GM12878 (cell line): ENCODE measurements around the gene LUZP2. TPM values are rescaled to one million over a fixed set of nuclear protein-coding genes. Genes with fewer than 3 reads are reported as not detected.

ENCODE experiments used
- MXI1 ChIP-seq: fragments of 150-350 bp; IDR thresholded peaks from 2 replicates; pipeline ENCODE4 v1.6.1; 2011; ENCODE audit warnings: low read depth, mild to moderate bottlenecking, inconsistent platforms, low read length, improper control_type of control experiment
- SMAD5 ChIP-seq: IDR thresholded peaks from 2 replicates; pipeline ENCODE4 v1.6.1; 2016; ENCODE audit warnings: antibody characterized with exemption, low read depth
- polyA plus RNA-seq, 11 experiments: library from polyadenylated mRNA; depleted of rRNA in 4 of 11; unstranded in 6 of 11; stranded (reverse) in 5 of 11; fragments of >200 nt; fragmentation: Nextera tagmentation in 4 of 11; fragmentation: Illumina TruSeq in 1 of 11; extraction: Ambion mirVana in 4 of 11; extraction: Trizol in 1 of 11; gene quantifications; 1 replicate in 1 of 11; 2 replicates in 10 of 11; pipeline versions ENCODE4 v1.2.1 to v1.2.3, GENCODE V29; 2011 to 2016; ENCODE audit warnings: inconsistent platforms in 2 of 11, missing spikeins in 2 of 11, low read depth in 1 of 11
- total RNA-seq, 4 experiments: library from RNA; depleted of rRNA in 3 of 4; stranded (reverse); fragments of >200 nt in 3 of 4; fragmentation: Illumina TruSeq in 1 of 4; extraction: Trizol in 1 of 4; gene quantifications; 2 replicates each; pipeline versions ENCODE4 v1.2.1 to v1.2.3, GENCODE V29; 2013 to 2021
- TF ChIP-seq, protein P1 (sequence below): IDR thresholded peaks from 2 replicates; pipeline ENCODE4 v1.6.1; 2012; ENCODE audit warnings: improper control_type of control experiment, low read depth, low read length; ENCODE audit not compliant: insufficient replicate concordance
- TF ChIP-seq, protein P2 (sequence below): fragments of 450-650 bp; IDR thresholded peaks from 2 replicates; pipeline ENCODE4 v1.6.1; 2017; ENCODE audit warnings: mild to moderate bottlenecking, moderate library complexity
- TF ChIP-seq, protein P3 (sequence below): fragments of 150-350 bp; IDR thresholded peaks from 2 replicates; pipeline ENCODE4 v1.6.1; 2014; ENCODE audit warnings: mild to moderate bottlenecking, low read depth, low read length
- TF ChIP-seq, protein P4 (sequence below): fragments of 450-650 bp; formaldehyde crosslinking; IDR thresholded peaks from 2 replicates; pipeline ENCODE4 v1.5.0; 2022; ENCODE audit warnings: mild to moderate bottlenecking, missing genetic modification characterization
- TF ChIP-seq, protein P5 (sequence below): IDR thresholded peaks from 2 replicates; pipeline ENCODE4 v1.6.1; 2011; ENCODE audit warnings: borderline replicate concordance, low read depth, mild to moderate bottlenecking, moderate library complexity, low read length; ENCODE audit not compliant: insufficient read depth, poor library complexity, severe bottlenecking

Gene LUZP2
- total and polyA plus RNA-seq, 10 of the 15 experiments (the other 5 are each of a cell fraction or from before 2014, with no cell fraction given) = not detected

DNA sequence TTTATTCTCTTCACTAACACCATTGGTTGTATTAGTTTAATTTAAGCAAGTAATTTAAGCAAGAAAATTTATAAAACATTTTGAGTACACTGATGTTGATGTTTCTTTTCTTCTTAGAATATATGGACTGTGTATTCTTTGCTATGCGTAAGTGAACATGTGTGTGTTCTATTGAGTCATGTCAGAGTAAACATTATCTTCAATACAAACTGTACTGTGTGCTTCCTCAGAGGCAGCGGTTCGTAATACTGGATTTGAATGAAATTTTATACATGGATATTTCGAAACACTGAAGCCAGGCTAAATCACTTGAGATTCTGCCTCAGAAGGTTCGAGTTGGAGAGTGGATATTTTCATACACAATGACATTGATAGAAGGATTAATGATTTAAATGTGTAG is 452.6 kb downstream of the LUZP2 start (continued):
- TF ChIP-seq, protein P1, sequence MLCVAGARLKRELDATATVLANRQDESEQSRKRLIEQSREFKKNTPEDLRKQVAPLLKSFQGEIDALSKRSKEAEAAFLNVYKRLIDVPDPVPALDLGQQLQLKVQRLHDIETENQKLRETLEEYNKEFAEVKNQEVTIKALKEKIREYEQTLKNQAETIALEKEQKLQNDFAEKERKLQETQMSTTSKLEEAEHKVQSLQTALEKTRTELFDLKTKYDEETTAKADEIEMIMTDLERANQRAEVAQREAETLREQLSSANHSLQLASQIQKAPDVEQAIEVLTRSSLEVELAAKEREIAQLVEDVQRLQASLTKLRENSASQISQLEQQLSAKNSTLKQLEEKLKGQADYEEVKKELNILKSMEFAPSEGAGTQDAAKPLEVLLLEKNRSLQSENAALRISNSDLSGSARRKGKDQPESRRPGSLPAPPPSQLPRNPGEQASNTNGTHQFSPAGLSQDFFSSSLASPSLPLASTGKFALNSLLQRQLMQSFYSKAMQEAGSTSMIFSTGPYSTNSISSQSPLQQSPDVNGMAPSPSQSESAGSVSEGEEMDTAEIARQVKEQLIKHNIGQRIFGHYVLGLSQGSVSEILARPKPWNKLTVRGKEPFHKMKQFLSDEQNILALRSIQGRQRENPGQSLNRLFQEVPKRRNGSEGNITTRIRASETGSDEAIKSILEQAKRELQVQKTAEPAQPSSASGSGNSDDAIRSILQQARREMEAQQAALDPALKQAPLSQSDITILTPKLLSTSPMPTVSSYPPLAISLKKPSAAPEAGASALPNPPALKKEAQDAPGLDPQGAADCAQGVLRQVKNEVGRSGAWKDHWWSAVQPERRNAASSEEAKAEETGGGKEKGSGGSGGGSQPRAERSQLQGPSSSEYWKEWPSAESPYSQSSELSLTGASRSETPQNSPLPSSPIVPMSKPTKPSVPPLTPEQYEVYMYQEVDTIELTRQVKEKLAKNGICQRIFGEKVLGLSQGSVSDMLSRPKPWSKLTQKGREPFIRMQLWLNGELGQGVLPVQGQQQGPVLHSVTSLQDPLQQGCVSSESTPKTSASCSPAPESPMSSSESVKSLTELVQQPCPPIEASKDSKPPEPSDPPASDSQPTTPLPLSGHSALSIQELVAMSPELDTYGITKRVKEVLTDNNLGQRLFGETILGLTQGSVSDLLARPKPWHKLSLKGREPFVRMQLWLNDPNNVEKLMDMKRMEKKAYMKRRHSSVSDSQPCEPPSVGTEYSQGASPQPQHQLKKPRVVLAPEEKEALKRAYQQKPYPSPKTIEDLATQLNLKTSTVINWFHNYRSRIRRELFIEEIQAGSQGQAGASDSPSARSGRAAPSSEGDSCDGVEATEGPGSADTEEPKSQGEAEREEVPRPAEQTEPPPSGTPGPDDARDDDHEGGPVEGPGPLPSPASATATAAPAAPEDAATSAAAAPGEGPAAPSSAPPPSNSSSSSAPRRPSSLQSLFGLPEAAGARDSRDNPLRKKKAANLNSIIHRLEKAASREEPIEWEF = no peak
- TF ChIP-seq, protein P2, sequence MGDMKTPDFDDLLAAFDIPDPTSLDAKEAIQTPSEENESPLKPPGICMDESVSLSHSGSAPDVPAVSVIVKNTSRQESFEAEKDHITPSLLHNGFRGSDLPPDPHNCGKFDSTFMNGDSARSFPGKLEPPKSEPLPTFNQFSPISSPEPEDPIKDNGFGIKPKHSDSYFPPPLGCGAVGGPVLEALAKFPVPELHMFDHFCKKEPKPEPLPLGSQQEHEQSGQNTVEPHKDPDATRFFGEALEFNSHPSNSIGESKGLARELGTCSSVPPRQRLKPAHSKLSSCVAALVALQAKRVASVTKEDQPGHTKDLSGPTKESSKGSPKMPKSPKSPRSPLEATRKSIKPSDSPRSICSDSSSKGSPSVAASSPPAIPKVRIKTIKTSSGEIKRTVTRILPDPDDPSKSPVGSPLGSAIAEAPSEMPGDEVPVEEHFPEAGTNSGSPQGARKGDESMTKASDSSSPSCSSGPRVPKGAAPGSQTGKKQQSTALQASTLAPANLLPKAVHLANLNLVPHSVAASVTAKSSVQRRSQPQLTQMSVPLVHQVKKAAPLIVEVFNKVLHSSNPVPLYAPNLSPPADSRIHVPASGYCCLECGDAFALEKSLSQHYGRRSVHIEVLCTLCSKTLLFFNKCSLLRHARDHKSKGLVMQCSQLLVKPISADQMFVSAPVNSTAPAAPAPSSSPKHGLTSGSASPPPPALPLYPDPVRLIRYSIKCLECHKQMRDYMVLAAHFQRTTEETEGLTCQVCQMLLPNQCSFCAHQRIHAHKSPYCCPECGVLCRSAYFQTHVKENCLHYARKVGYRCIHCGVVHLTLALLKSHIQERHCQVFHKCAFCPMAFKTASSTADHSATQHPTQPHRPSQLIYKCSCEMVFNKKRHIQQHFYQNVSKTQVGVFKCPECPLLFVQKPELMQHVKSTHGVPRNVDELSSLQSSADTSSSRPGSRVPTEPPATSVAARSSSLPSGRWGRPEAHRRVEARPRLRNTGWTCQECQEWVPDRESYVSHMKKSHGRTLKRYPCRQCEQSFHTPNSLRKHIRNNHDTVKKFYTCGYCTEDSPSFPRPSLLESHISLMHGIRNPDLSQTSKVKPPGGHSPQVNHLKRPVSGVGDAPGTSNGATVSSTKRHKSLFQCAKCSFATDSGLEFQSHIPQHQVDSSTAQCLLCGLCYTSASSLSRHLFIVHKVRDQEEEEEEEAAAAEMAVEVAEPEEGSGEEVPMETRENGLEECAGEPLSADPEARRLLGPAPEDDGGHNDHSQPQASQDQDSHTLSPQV = no peak
- TF ChIP-seq MXI1 = no peak
- TF ChIP-seq, protein P3, sequence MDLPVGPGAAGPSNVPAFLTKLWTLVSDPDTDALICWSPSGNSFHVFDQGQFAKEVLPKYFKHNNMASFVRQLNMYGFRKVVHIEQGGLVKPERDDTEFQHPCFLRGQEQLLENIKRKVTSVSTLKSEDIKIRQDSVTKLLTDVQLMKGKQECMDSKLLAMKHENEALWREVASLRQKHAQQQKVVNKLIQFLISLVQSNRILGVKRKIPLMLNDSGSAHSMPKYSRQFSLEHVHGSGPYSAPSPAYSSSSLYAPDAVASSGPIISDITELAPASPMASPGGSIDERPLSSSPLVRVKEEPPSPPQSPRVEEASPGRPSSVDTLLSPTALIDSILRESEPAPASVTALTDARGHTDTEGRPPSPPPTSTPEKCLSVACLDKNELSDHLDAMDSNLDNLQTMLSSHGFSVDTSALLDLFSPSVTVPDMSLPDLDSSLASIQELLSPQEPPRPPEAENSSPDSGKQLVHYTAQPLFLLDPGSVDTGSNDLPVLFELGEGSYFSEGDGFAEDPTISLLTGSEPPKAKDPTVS = no peak
- TF ChIP-seq, protein P4, sequence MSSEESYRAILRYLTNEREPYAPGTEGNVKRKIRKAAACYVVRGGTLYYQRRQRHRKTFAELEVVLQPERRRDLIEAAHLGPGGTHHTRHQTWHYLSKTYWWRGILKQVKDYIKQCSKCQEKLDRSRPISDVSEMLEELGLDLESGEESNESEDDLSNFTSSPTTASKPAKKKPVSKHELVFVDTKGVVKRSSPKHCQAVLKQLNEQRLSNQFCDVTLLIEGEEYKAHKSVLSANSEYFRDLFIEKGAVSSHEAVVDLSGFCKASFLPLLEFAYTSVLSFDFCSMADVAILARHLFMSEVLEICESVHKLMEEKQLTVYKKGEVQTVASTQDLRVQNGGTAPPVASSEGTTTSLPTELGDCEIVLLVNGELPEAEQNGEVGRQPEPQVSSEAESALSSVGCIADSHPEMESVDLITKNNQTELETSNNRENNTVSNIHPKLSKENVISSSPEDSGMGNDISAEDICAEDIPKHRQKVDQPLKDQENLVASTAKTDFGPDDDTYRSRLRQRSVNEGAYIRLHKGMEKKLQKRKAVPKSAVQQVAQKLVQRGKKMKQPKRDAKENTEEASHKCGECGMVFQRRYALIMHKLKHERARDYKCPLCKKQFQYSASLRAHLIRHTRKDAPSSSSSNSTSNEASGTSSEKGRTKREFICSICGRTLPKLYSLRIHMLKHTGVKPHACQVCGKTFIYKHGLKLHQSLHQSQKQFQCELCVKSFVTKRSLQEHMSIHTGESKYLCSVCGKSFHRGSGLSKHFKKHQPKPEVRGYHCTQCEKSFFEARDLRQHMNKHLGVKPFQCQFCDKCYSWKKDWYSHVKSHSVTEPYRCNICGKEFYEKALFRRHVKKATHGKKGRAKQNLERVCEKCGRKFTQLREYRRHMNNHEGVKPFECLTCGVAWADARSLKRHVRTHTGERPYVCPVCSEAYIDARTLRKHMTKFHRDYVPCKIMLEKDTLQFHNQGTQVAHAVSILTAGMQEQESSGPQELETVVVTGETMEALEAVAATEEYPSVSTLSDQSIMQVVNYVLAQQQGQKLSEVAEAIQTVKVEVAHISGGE (CRISPR knock-in tag) = no peak
- no peak for TF ChIP-seq SMAD5
- TF ChIP-seq, protein P5, sequence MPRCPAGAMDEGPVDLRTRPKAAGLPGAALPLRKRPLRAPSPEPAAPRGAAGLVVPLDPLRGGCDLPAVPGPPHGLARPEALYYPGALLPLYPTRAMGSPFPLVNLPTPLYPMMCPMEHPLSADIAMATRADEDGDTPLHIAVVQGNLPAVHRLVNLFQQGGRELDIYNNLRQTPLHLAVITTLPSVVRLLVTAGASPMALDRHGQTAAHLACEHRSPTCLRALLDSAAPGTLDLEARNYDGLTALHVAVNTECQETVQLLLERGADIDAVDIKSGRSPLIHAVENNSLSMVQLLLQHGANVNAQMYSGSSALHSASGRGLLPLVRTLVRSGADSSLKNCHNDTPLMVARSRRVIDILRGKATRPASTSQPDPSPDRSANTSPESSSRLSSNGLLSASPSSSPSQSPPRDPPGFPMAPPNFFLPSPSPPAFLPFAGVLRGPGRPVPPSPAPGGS = no peak
